ENCODE data around the gene TMEM178B. TPM values are rescaled to one million over a fixed set of nuclear protein-coding genes. Genes with fewer than 3 reads are reported as not detected.

Gene TMEM178B
- total and polyA plus RNA-seq, 2 donors (not counting 1 experiment from before 2014, with no cell fraction given) = 0.28 to 0.96 TPM

DNA sequence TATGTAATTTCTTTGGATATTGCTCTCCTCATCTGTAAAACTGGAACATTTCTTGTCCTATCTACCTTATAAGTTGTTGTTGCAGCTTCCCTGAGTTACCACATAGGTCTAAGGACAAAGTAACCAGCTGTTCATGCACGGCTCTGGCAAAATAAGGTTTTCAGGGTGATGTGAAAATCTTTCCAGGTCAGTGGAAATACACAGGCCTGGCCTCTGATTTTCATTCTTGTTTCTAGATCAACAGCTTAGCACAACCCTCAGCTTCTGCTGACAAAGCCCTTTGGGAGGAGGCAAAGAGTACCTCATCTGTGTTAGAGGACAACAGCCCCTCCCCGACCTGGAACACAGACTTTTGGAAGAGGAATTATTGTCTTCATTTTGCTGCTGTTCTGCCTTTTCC lies 359.8 kb downstream of the TMEM178B start:
- no peaks in the 10 kb centered on the region for H3K4me1 Mint-ChIP-seq
- H3K9ac ChIP-seq (ENCODE audit: low read length) = no peak overlapping the region
- no peak for ATAC-seq (ENCODE audit: low read depth)
- intact Hi-C loops (cut with micrococcal nuclease) = no loop called here
- no peak overlapping the region for H3K4me2 ChIP-seq (replicated peaks; ENCODE audit: low read depth, low read length, poor library complexity, severe bottlenecking)
- H3K36me3 ChIP-seq (replicated peaks in 1 of 2; ENCODE audit: control extremely low read depth in 1 of 2, control insufficient read depth in 1 of 2, extremely low read depth in 1 of 2, insufficient read depth in 2 of 2, low read length in 1 of 2) = no peaks in the 10 kb centered on the region
- H3K27me3 Mint-ChIP-seq = peaks cover 30% of the 10 kb centered on the region
- H3K4me3 Mint-ChIP-seq = no peak overlapping the region
- no peaks in the 10 kb centered on the region for H3K9me3 ChIP-seq (ENCODE audit: control extremely low read depth in 1 of 3, control insufficient read depth in 2 of 3, insufficient read depth in 1 of 3, low read length in 2 of 3)
- ChIA-PET CTCF (interaction anchor here (0.6 kb wide), 1 partner anchor 12 kb away, joined by 4 read pairs; no protein-coding TSS in a partner anchor), POLR2A (no interaction called here)
- 100% methylated on average over 2 of the region's 2 CpGs for WGBS (ENCODE audit: insufficient coverage)
- H3K4me1 ChIP-seq (ENCODE audit: control insufficient read depth in 2 of 2, insufficient read depth in 2 of 2, low read length in 2 of 2) = no peaks in the 10 kb centered on the region
- DNase-seq = no peak
- H3K4me3 ChIP-seq (ENCODE audit: control extremely low read depth in 1 of 5, extremely low read depth in 1 of 5, insufficient read depth in 1 of 5, low read depth in 2 of 5, low read length in 4 of 5) = no peak overlapping the region
- H4K20me1 ChIP-seq (ENCODE audit: control insufficient read depth, insufficient read depth, low read length, poor library complexity, severe bottlenecking) = no peaks in the 10 kb centered on the region
- no peak for TF ChIP-seq EZH2 (IDR thresholded peaks at IDR 0.05; ENCODE audit: borderline replicate concordance, insufficient read depth, low read depth, low read length, poor library complexity, severe bottlenecking)
- TF ChIP-seq, protein P1, sequence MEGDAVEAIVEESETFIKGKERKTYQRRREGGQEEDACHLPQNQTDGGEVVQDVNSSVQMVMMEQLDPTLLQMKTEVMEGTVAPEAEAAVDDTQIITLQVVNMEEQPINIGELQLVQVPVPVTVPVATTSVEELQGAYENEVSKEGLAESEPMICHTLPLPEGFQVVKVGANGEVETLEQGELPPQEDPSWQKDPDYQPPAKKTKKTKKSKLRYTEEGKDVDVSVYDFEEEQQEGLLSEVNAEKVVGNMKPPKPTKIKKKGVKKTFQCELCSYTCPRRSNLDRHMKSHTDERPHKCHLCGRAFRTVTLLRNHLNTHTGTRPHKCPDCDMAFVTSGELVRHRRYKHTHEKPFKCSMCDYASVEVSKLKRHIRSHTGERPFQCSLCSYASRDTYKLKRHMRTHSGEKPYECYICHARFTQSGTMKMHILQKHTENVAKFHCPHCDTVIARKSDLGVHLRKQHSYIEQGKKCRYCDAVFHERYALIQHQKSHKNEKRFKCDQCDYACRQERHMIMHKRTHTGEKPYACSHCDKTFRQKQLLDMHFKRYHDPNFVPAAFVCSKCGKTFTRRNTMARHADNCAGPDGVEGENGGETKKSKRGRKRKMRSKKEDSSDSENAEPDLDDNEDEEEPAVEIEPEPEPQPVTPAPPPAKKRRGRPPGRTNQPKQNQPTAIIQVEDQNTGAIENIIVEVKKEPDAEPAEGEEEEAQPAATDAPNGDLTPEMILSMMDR (IDR thresholded peaks at IDR 0.05) = no peak
- H3K79me2 ChIP-seq (ENCODE audit: control insufficient read depth, insufficient read depth, low read length) = no peaks in the 10 kb centered on the region
- H3K27ac ChIP-seq (ENCODE audit: low read length in 2 of 2) = no peak overlapping the region
- H3K27me3 ChIP-seq (replicated peaks in 1 of 4; ENCODE audit: control extremely low read depth in 1 of 4, control insufficient read depth in 3 of 4, insufficient read depth in 4 of 4, low read length in 3 of 4) = peaks cover 0 to 2% (median 1%) of the 10 kb centered on the region in 4 experiments
- H3K9me3 Mint-ChIP-seq (ENCODE audit: insufficient read depth) = no peaks in the 10 kb centered on the region
- H2AFZ ChIP-seq (ENCODE audit: insufficient read depth, low read depth, low read length, poor library complexity, severe bottlenecking) = no peak overlapping the region
- no peak overlapping the region for H3K27ac Mint-ChIP-seq

DNA sequence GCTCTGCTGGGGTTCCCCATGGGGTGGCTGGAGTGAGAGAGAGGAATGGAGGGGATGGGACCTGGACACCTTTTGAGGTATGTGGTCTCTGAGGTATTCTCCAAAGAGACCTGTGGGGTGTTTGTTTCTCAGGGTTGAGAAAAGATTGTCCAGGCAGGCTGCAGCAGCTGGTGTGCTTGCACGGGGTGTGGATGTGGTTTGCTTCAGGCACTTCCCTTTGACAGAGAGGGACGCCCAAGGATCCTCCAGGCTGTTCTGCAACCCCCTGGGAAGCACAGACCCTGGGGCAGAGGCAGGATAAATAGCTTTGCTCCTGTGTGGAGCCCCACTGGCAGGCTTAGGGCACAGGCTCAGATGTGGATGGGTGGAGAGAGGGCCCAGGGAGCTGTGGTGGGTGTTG lies 362.3 kb downstream of the TMEM178B start:
- Mint-ChIP-seq H3K4me3 (no peak overlapping the region), H3K4me1 (no peaks in the 10 kb centered on the region), H3K27me3 (peaks cover 24% of the 10 kb centered on the region), H3K27ac (no peak overlapping the region), H3K9me3 (ENCODE audit: insufficient read depth) (no peaks in the 10 kb centered on the region)
- Histone ChIP-seq H4K20me1 (ENCODE audit: control insufficient read depth, insufficient read depth, low read length, poor library complexity, severe bottlenecking) (no peaks in the 10 kb centered on the region), H3K79me2 (ENCODE audit: control insufficient read depth, insufficient read depth, low read length) (no peaks in the 10 kb centered on the region), H3K27ac (ENCODE audit: low read length in 2 of 2) (no peak overlapping the region), H2AFZ (ENCODE audit: insufficient read depth, low read depth, low read length, poor library complexity, severe bottlenecking) (no peak overlapping the region), H3K4me2 (replicated peaks; ENCODE audit: low read depth, low read length, poor library complexity, severe bottlenecking) (no peak overlapping the region), H3K36me3 (replicated peaks in 1 of 2; ENCODE audit: control extremely low read depth in 1 of 2, control insufficient read depth in 1 of 2, extremely low read depth in 1 of 2, insufficient read depth in 2 of 2, low read length in 1 of 2) (no peaks in the 10 kb centered on the region), H3K9ac (ENCODE audit: low read length) (no peak overlapping the region), H3K9me3 (ENCODE audit: control extremely low read depth in 1 of 3, control insufficient read depth in 2 of 3, insufficient read depth in 1 of 3, low read length in 2 of 3) (no peaks in the 10 kb centered on the region), H3K27me3 (replicated peaks in 1 of 4; ENCODE audit: control extremely low read depth in 1 of 4, control insufficient read depth in 3 of 4, insufficient read depth in 4 of 4, low read length in 3 of 4) (peaks cover 0 to 2% (median 1%) of the 10 kb centered on the region in 4 experiments), H3K4me1 (ENCODE audit: control insufficient read depth in 2 of 2, insufficient read depth in 2 of 2, low read length in 2 of 2) (no peaks in the 10 kb centered on the region), H3K4me3 (ENCODE audit: control extremely low read depth in 1 of 5, extremely low read depth in 1 of 5, insufficient read depth in 1 of 5, low read depth in 2 of 5, low read length in 4 of 5) (no peak overlapping the region)
- ATAC-seq (ENCODE audit: low read depth) (no peak), DNase-seq (no peak)
- intact Hi-C loops (cut with micrococcal nuclease) = no loop called here
- WGBS (ENCODE audit: insufficient coverage) = 13% methylated on average over 2 of the region's 2 CpGs
- TF ChIP-seq, protein P1 (IDR thresholded peaks at IDR 0.05) = no peak
- no peak for TF ChIP-seq EZH2 (IDR thresholded peaks at IDR 0.05; ENCODE audit: borderline replicate concordance, insufficient read depth, low read depth, low read length, poor library complexity, severe bottlenecking)
- ChIA-PET POLR2A (no interaction called here), CTCF (no interaction called here)

Data from B cell (primary cell).